OCI-M2 (cell line): ENCODE measurements around the gene SMPD4.
"Not testable (repeated sequence)": the region's sequence is repeated elsewhere in the genome, so short reads cannot be mapped to it uniquely, and the experiment has no call there.

Experiments
- DNase-seq: peaks from one replicate; lab custom pipeline; 2025; ENCODE audit not compliant: unreplicated experiment; lab: John Stamatoyannopoulos, UW

Gene SMPD4, protein sequence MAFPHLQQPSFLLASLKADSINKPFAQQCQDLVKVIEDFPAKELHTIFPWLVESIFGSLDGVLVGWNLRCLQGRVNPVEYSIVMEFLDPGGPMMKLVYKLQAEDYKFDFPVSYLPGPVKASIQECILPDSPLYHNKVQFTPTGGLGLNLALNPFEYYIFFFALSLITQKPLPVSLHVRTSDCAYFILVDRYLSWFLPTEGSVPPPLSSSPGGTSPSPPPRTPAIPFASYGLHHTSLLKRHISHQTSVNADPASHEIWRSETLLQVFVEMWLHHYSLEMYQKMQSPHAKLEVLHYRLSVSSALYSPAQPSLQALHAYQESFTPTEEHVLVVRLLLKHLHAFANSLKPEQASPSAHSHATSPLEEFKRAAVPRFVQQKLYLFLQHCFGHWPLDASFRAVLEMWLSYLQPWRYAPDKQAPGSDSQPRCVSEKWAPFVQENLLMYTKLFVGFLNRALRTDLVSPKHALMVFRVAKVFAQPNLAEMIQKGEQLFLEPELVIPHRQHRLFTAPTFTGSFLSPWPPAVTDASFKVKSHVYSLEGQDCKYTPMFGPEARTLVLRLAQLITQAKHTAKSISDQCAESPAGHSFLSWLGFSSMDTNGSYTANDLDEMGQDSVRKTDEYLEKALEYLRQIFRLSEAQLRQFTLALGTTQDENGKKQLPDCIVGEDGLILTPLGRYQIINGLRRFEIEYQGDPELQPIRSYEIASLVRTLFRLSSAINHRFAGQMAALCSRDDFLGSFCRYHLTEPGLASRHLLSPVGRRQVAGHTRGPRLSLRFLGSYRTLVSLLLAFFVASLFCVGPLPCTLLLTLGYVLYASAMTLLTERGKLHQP

DNA sequence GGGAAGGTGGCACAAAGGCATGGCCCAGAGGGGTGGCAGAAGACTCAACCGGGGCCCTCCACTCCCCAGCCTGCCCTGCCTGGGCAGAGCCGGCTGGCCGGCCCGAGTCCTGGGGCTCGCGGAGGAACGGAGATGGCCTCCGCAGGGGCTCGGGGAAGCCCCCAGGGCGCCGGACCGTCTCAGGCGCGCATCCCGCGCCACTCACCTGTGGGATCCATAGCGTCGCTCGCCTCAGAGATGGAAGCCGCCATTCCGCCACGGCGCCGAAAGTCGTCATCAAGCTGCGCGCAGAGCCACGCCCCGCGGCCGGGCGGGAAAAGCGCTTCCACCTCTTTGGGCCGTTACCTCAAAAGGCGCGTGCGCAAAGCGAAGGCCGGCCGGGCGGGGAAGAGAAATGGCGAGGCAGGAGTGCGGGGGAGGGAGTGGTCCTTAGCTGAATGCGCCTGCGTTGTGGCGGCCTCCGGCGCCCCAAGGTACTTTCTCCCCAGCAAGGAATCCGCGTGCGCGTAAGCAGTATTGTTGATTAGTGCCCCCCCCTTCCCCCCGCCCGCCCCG lies at the start of gene SMPD4:
TSS of gene SMPD4 (minus strand) at position 278 of the 555 bp plus-strand sequence. CDS start 5,010 bp downstream, outside the sequence.
- peak; percentile 57 for DNase-seq

- DNase-seq, result not testable (repeated sequence)
Observed at GRCh38 chr2:130230907-130231306, 49.5 kb upstream of the SMPD4 start.

GRCh38 chr2:130230376-130230775 lies 49.0 kb upstream of the SMPD4 start:
- DNase-seq, result not testable (repeated sequence)

- DNase-seq, result not testable (repeated sequence)
Observed at GRCh38 chr2:130229161-130229510, 47.7 kb upstream of the SMPD4 start.

- not testable (repeated sequence) for DNase-seq
Observed at GRCh38 chr2:130228467-130229160, 47.2 kb upstream of the SMPD4 start.

- DNase-seq, result not testable (repeated sequence)
Observed at GRCh38 chr2:130228005-130228404, 46.6 kb upstream of the SMPD4 start.

GRCh38 chr2:130222523-130222922 lies 41.1 kb upstream of the SMPD4 start:
- not testable (repeated sequence) for DNase-seq

DNA sequence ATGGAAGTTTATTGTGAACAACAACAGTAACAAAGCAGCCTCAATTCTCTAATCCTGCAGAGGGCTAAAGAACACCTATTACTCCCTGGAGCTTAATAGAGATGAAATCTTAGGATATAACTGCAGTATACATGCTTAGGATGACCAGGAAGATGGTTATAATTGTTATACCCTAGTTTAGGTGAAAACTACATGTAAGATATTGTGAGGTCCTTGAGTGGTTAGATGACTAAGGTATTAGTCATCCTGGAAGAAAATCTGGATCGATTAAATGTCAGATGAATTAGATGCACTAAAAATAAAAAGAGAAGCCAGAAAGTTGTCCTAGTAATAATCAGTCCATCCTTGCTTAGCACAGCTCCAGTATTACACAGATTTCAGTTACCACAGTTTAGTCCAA lies 39.1 kb upstream of the SMPD4 start:
- not testable (repeated sequence) for DNase-seq

- DNase-seq, result not testable (repeated sequence)
Observed at GRCh38 chr2:130219147-130219546, 37.7 kb upstream of the SMPD4 start.

DNA sequence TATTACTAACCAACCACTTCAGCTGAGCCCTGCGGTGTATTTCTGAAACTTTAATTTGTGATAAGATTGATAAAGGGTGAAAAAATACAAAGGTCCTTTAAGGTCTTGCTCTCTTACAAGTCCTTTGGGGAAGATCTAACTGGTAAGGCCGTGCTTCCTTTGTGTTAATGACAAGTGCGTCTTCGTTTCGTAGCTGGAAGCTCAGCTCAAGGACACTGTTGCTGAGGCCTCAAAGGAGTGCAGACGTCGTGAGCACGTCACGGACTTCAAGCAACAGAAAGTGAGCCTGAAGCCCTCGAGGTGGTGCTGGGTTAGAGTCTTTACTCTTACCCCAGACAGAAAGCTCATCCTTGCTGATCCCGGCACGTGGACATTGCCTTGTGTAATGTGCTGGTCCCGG lies 25.6 kb upstream of the SMPD4 start:
- not testable (repeated sequence) for DNase-seq

GRCh38 chr2:130203150-130203549 lies 21.7 kb upstream of the SMPD4 start:
- DNase-seq, result not testable (repeated sequence)

DNA sequence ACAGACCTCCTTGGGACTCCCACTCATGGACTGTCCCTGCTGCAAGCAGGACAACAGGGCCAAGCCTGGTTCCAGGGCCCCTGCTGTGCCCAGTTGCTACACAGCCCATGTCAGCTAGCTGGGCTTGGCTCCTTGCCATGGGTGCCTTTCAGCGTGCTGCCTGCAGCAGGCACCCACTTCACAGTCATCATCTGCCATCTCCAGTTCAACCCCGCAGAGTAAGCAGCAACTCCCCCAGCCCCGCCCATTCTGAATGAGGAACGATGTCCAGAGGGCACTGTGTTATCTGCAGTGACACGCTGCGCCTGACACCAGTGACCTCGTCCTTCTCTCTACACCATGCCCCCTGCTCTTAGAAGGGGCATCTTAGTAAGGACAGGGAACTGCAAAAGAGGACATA lies 21.1 kb upstream of the SMPD4 start:
- DNase-seq, result not testable (repeated sequence)

DNA sequence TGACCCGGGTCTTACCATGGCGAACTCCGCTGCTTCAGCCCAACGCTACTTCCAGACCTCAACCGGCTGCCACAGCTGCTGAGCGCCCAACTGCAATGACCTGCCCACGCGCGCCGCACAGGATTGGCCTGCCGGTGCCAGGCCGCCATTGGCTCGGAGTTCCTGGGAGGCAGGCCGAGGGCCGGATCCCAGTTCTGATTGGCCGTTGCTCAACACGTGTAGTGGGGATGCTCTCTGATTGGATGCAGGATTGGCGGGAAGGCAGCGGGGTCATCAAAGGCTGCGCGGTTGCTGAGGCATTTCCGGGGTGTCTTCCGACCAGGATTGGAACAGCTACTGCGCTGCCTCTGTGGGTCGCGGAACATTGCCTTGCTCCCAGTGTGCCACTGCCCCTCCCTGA lies 16.9 kb upstream of the SMPD4 start, which contains the start of gene TUBA3E:
TSS of gene TUBA3E (minus strand) at position 97 of the 400 bp plus-strand sequence. CDS start at position 18, 79 bp downstream.
- DNase-seq, result no peak

GRCh38 chr2:130196052-130196451 lies 14.7 kb upstream of the SMPD4 start:
- DNase-seq, result not testable (repeated sequence)

- not testable (repeated sequence) for DNase-seq
Observed at GRCh38 chr2:130195089-130195635, 13.8 kb upstream of the SMPD4 start.

GRCh38 chr2:130193824-130194223 lies 12.4 kb upstream of the SMPD4 start:
- DNase-seq, result not testable (repeated sequence)

- not testable (repeated sequence) for DNase-seq
Observed at GRCh38 chr2:130192451-130192850, 11.0 kb upstream of the SMPD4 start.

DNA sequence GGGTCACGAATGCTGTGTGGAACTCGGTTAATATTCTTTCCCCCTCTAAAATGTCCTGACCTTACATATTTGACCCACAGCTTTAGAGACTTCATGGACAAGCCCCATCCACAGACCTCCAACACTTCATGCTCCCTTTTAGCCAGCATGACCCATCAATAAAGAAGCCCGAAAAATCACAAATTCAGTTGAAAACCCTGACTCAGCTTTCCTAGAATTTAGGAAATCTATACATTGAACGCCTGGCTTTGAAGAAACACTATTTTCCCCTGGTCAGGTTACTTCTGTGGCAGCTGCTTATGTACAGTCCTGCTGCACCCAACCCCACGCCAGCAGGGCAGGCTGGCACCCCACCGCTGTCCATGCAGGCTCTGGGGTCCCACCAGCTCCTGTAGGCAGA lies 9.9 kb upstream of the SMPD4 start:
- not testable (repeated sequence) for DNase-seq

- DNase-seq, result no peak
Observed at GRCh38 chr2:130190237-130190636, 8.8 kb upstream of the SMPD4 start.

- DNase-seq, result not testable (repeated sequence)
Observed at GRCh38 chr2:130188958-130189357, 7.6 kb upstream of the SMPD4 start.
